ENCODE measurements around the gene CFAP97D2. TPM values are rescaled to one million over a fixed set of nuclear protein-coding genes. Genes with fewer than 3 reads are reported as not detected.
"Not testable (repeated sequence)": the region's sequence is repeated elsewhere in the genome, so short reads cannot be mapped to it uniquely, and the experiment has no call there.

The CFAP97D2 gene
- total RNA-seq, 2 experiments from 2014 or later = not detected

DNA sequence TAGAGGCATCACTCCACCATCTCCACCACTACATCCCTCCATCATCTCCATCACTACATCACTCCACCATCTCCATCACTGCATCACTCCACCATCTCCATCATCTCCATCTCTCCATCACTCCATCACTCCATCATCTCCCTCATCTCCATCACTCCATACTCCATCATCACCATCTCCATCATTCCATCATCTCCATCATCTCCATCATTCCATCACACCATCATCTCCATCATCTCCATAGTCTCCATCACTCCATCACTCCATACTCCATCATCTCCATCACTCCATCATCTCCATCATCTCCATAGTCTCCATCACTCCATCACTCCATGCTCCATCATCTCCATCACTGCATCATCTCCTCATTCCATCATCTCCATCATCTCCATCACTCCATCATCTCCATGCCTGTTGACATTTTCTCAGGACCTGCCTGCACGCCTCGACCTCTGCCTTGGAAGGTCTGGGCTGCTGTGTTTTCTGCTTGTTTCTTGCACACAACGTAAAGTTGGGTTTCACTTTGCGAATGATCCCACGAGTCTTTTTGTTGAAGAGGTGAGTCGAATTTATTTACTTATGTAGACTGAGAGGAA, 25.5 kb upstream of the CFAP97D2 start:
- CTCF ChIA-PET = no interaction called here
- POLR2A ChIA-PET = no interaction called here

DNA sequence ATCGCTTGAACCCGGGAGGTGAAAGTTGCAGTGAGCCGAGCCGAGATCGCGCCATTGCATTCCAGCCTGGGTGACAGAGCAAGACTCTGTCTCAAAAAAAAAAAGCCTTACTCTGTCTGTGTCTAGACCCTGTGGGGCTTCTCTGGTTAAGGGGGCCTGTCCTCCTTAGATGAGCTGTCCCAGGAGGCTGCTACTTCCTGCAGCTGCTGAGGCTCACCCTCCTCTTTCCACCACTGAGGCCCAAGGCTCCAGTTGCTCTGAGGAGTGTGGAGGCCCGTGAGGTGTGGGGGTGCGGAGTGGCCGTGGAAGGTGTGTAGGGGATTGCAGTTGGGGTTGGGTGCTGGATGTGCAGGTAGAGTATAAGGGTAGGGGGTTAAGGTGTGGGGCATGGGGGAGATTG, 24.6 kb upstream of the CFAP97D2 start:
- CTCF ChIA-PET = no interaction called here
- POLR2A ChIA-PET = no interaction called here

GRCh38 chr13:114155320-114155719, 23.7 kb upstream of the CFAP97D2 start:
- ChIA-PET POLR2A (no interaction called here), CTCF (no interaction called here)

DNA sequence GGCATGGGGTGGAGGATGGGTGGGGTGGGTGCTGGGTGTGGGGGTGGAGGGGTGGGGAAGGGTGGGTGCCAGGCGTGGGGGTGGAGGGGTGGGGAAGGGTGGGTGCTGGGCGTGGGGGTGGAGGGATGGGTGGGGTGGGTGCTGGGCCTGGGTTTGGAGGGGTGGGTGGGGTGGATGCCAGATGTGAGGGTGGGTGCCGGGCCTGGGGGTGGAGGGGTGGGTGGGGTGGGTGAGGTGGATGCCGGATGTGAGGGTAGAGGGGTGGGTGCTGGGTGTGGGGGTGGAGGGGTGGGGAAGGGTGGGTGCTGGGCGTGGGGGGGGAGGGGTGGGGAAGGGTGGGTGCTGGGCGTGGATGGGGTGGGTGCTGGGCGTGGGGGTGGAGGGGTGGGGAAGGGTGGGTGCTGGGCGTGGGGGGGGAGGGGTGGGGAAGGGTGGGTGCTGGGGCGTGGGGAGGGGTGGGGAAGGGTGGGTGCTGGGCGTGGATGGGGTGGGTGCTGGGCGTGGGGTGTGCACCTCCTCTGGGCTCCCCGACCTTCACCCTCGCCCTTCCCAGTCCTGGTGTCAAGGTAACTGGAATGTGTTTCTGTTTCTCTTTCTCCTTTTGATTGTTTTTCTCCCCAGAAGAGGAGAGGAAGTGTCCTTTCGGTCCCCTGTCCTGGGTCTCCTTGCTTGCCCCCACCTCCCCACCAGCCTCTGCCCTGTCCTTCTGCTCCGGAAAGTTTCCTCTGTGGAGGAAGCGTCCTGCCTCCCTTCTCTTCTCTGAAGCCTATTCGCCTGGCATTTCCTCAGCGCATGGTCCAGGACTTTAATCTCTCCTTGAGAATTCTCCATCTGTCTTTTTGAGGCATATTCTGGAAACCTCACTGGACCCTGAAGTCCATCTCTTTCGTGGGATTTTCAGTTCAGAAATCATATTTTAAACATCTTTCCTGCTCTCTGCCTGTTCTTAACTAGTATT, 22.9 kb upstream of the CFAP97D2 start:
- CTCF ChIA-PET = no interaction called here
- POLR2A ChIA-PET = no interaction called here

DNA sequence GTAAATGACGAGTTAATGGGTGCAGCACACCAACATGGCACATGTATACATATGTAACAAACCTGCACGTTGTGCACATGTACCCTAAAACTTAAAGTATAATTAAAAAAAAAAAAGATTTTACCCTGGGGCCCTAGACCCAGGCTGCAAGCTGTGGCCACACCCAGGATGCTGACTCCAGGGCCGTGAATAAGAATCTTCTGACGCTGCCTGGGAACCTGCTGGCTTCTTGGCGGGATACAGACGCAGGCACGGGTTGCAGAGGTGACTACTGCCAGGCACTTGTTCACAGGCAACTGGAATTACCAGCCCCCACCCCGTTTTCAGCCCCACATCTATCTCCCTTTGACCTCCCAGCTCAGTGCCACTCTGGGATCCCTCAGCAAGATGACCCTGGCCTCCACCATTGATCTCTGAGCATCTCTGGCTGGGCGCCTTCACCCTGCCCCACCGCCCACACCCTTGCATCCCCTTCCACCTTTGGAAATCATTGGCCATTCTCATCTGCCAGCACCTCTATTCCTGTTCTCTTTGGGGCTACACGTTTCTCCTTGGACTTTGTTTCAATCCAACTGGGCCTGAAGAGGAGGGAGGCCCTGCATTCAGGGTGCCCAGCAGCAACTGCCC, 21.1 kb upstream of the CFAP97D2 start:
- POLR2A ChIA-PET = no interaction called here
- CTCF ChIA-PET = no interaction called here

DNA sequence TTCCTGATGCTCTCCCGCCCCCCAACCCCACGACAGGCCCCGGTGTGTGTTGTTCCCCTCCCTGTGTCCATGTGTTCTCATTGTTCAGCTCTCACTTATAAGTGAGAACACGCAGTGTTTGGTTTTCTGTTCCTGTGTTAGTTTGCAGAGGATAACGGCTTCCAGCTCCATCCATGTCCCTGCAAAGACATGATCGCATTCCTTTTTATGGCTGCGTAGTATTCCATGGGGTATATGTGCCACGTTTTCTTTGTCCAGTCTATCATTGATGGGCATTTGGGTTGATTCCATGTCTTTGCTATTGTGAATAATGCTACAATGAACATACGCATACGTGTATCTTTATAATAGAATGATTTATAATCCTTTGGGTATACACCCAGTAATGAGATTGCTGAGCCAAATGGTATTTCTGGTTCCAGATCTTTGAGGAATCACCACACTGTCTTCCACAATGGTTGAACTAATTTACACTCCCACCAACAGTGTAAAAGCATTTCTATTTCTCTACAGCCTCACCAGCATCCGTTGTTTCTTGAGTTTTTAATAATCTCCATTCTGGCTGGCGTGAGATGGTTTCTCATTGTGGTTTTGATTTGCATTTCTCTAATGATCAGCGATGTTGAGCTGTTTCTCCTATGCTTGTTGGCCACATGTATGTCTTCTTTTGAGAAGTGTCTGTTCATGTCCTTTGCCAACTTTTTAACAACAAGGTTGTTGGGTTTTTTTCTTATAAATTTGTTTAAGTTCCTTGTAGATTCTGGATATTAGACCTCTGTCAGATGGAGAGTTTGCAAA, 20.0 kb upstream of the CFAP97D2 start:
- CTCF ChIA-PET = not testable (repeated sequence)
- POLR2A ChIA-PET = interaction anchor here (0.6 kb wide), 1 partner anchor 64 kb away, joined by 3 read pairs; no protein-coding TSS in a partner anchor

DNA sequence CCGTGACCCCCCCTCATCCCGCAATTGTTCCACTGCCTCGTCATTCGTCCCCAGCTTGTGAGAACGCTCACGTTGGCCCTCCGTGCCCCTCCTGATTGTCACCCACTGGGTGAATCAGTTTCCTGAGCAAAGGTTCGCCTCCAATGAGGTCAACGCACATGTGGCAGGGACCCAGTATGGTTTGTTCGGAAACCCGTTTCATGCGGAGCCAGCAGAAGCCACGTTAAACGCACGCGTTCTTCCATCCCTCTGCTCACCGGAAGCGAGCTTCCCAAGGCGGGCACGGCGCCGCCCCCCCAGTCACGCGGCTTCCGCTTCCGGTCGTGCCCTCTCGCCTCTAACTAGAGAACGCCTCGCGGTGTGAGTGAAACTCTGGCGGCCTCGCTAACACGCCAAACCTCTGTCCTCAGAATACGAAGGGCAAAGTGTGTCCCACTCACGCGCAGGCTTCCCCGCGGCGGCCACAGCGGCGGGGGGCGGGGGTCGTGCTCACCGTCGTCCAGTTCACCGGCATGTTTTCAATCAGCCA, 18.0 kb upstream of the CFAP97D2 start:
- ChIA-PET POLR2A (no interaction called here), CTCF (interaction anchor here (0.8 to 1.6 kb wide), 5 partner anchors 11 to 63 kb away, joined by 3 to 6 read pairs (median 4); no protein-coding TSS in a partner anchor)

DNA sequence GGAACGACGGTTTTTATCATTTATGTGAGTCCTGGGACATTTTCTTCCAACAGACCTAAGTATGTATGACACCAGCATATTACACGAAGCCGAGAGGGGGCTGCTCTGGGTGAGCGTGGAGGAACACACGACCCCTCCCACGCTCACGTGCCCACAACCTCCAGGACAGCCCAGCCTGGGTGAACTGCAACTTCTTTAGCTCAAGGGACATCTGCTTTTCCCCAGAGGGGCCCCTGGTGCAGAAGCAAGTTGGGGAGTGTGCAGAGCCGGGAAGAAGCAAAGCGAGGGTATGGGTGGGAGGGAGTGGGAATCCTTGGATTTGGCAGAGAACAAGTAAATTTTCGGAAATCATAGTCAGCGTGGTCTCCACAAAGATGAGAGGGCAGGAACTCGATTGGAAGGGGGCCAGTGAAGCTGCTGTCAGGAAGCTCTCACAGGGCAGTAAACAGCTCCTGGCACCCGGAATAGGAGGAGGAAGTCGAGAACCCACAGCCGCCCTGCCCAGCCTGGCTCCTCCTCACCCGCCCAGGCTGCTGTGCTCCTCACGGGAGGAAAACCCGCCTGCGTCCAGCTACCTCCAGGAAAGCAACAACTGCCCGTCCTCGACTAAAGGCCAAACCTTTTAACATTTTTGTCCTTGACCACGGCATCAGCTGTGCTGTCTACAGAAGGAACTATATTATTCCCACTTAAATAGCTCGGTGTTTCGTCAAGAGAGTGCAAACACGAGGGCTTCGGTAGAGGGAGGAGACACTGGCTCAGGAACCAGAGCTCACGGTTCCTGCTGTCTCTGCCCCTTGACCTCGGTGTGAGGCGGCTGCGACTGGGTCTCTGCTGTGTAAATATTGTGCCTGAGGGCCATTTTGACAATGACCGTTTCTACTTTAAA, 17.2 kb upstream of the CFAP97D2 start:
- ChIA-PET CTCF (interaction anchor here (0.8 to 1.6 kb wide), 5 partner anchors 11 to 63 kb away, joined by 3 to 6 read pairs (median 4); no protein-coding TSS in a partner anchor), POLR2A (no interaction called here)

DNA sequence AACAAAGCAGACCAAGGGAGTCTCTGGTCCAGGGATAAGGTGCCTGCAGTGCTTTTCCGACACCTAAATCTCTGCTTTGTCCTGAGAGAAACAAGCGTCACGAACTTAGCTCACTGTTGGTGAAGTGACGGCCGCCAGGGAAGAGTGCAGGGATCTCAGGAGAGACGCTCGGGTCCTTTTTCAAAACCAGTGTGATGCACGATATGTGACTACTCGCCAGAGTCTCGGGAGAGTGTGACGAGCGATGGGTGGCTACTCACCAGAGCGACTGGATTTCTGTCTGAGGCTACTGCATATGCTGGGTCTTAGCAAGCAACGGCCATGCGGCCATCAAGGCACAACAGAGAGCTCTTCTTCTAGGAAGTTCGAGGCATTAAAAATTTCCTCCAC, 16.5 kb upstream of the CFAP97D2 start:
- POLR2A ChIA-PET = no interaction called here
- CTCF ChIA-PET = interaction anchor here (1.2 to 1.6 kb wide), 3 partner anchors 14 to 62 kb away, joined by 4 to 6 read pairs (median 5); no protein-coding TSS in a partner anchor

DNA sequence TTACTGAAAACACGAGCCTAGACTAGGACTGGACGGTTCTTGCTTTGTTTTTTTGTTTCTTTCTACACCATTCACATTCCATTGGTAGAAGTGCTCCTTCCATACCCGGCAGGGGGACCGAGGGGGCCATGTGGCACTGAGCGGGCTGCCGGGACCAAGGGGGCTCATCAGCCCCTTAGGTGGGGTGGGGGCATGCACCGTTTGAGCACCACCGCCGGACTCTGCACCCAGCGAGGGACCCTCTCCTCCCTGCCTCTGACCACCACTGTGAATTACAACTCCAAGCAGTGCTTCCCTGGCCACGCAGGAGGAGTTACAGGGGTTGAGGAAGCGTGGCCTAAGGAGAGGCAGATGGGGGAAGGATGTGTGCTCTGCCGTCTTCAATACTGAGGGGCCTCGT, 15.0 kb upstream of the CFAP97D2 start:
- CTCF ChIA-PET = no interaction called here
- POLR2A ChIA-PET = no interaction called here

GRCh38 chr13:114164681-114165429, 14.2 kb upstream of the CFAP97D2 start:
- CTCF ChIA-PET = no interaction called here

GRCh38 chr13:114166381-114167131, 12.5 kb upstream of the CFAP97D2 start:
- POLR2A ChIA-PET = no interaction called here
- CTCF ChIA-PET = interaction anchor here (0.6 to 1.2 kb wide), 3 partner anchors 12 to 213 kb away, joined by 3 to 4 read pairs (median 3); no protein-coding TSS in a partner anchor

More at GRCh38 chr13:114164681-114165429, 14.2 kb upstream of the CFAP97D2 start:
- POLR2A ChIA-PET = no interaction called here

GRCh38 chr13:114167426-114167825, 11.6 kb upstream of the CFAP97D2 start:
- ChIA-PET POLR2A (no interaction called here), CTCF (no interaction called here)

DNA sequence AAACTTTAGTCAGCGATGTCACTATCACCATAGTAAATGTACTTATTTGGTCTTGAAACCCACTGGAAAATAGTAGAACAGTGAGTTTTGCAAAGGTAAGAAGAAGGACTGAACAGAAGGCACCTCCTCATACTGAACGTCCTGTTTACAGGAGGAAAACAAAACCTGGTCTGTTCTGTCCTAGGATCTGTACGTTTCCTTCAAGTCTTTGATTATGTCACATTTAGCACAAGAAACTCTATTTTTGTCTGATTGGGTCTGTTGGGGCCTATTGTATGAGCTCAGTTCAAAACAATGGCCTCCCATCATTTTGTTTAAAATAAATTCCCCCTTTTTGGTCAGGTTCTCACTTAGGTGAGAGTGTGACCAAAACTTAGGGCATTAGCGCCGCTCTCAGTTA, 11.2 kb upstream of the CFAP97D2 start:
- ChIA-PET CTCF (no interaction called here), POLR2A (no interaction called here)

DNA sequence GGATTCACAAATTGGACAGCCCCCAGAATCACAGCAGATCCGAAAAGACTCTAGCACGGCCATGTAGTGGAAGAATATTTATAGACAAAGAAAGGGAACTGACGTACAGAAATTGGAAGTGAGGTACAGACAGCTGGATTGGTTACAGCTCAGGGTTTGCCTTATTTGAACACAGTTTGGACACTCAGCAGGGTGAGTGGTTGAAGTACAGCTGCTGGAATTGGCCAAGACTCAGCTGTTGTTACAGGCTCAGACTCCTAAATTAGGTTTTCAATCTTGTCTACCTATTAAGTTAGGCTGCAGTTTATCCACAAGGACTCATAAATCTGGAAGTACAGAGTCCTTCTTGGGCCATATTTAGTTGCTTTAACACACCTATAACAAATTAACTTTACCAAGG, 5.8 kb upstream of the CFAP97D2 start:
- CTCF ChIA-PET = interaction anchor here (0.6 kb wide), 1 partner anchor 23 kb away, joined by 4 read pairs; no protein-coding TSS in a partner anchor
- POLR2A ChIA-PET = no interaction called here

- POLR2A ChIA-PET = no interaction called here
- CTCF ChIA-PET = interaction anchor here (0.6 kb wide), 1 partner anchor 22 kb away, joined by 4 read pairs; no protein-coding TSS in a partner anchor
Measured at GRCh38 chr13:114173745-114174144, 5.3 kb upstream of the CFAP97D2 start.

- ChIA-PET POLR2A (no interaction called here), CTCF (no interaction called here)
Measured at GRCh38 chr13:114174529-114174961, 4.5 kb upstream of the CFAP97D2 start.
